Lower leg skin (tissue), 4 donors: ENCODE results near the gene ATXN3. TPM values are rescaled to one million over a fixed set of nuclear protein-coding genes. Genes with fewer than 3 reads are reported as not detected.

Experiments used
- DNase-seq, 2 donors: peaks; one replicate each; pipeline ENCODE4 v3.0.0-alpha.2; 2019; ENCODE audit warnings: low spot score in 2 of 2
- H3K4me3 ChIP-seq: fragments of 200-600 bp; sonication (generic); 2 replicates; pipeline ENCODE4 v1.5.1; 2017; ENCODE audit warnings: mild to moderate bottlenecking, low read depth; ENCODE audit not compliant: poor library complexity, severe bottlenecking
- CTCF ChIP-seq, 3 donors: fragments of 450-650 bp; IDR thresholded peaks; one replicate each; pipeline ENCODE4 v1.5.1; 2016; ENCODE audit warnings: antibody characterized with exemption in 3 of 3, mild to moderate bottlenecking in 3 of 3, moderate library complexity in 2 of 3
- POLR2A ChIP-seq, 2 donors: fragments of 450-650 bp; IDR thresholded peaks; one replicate each; pipeline ENCODE4 v1.6.1; 2016 to 2017; ENCODE audit warnings: antibody characterized with exemption in 2 of 2, mild to moderate bottlenecking in 1 of 2, moderate library complexity in 1 of 2
- WGBS, 2 donors: methylation state at CpG; one replicate each; pipeline ENCODE4 v1.1.5; 2018; 5-methylcytosine and 5-hydroxymethylcytosine counted together
- intact Hi-C: fragments of 100-400 bp; cut with DNase I; formaldehyde crosslinking; loops from one replicate; pipeline ENCODE4 v1.15.0; 2023; ENCODE audit warnings: low total_unique reads
- total RNA-seq, 4 donors: library from RNA; depleted of rRNA; stranded (reverse); fragments of >200 nt; gene quantifications; one replicate each; pipeline ENCODE4 v1.1.0, GENCODE V29; 2016

The ATXN3 gene
- total RNA-seq, 4 donors from 2014 or later, result 34.7 to 57.5 (median 45.4) TPM

- 95 to 96% methylated on average over 1 of the region's 1 CpG for WGBS, 2 donors
- intact Hi-C loops, result no loop called here
- DNase-seq, result no peak
- TF ChIP-seq CTCF (IDR thresholded peaks at IDR 0.05), result no peak
- no peak for TF ChIP-seq POLR2A (IDR thresholded peaks at IDR 0.05)
- H3K4me3 ChIP-seq, result no peak overlapping the region
These were observed 72.9 kb downstream of the ATXN3 start for GRCh38 chr14:92033433-92033832.

- intact Hi-C loops, result no loop called here
- no peak overlapping the region for H3K4me3 ChIP-seq
- DNase-seq, result no peak
- TF ChIP-seq CTCF (IDR thresholded peaks at IDR 0.05), result no peak
- TF ChIP-seq POLR2A (IDR thresholded peaks at IDR 0.05), result no peak
- WGBS, 2 donors, result 90 to 93% methylated on average over 21 of the region's 21 CpGs
These were observed 79.7 kb downstream of the ATXN3 start for GRCh38 chr14:92026548-92027190.

- no peak overlapping the region for H3K4me3 ChIP-seq
- WGBS, 2 donors, result 85 to 89% methylated on average over 1 of the region's 1 CpG
- no peak for DNase-seq
- TF ChIP-seq POLR2A (IDR thresholded peaks at IDR 0.05) (no peak), CTCF (IDR thresholded peaks at IDR 0.05) (no peak)
- intact Hi-C loops, result no loop called here
These were observed 84.3 kb downstream of the ATXN3 start for GRCh38 chr14:92022036-92022435.

- no peak overlapping the region for H3K4me3 ChIP-seq
- 93 to 94% methylated on average over 3 of the region's 3 CpGs for WGBS, 2 donors
- no peak for DNase-seq
- TF ChIP-seq CTCF (IDR thresholded peaks at IDR 0.05) (no peak), POLR2A (IDR thresholded peaks at IDR 0.05) (no peak)
- intact Hi-C loops, result no loop called here
These were observed 84.9 kb downstream of the ATXN3 start for GRCh38 chr14:92021523-92021922.

GRCh38 chr14:92014040-92014439 lies 92.3 kb downstream of the ATXN3 start:
- DNase-seq, result no peak
- H3K4me3 ChIP-seq, result no peak overlapping the region
- TF ChIP-seq POLR2A (IDR thresholded peaks at IDR 0.05) (no peak), CTCF (IDR thresholded peaks at IDR 0.05) (no peak)
- intact Hi-C loops, result no loop called here

GRCh38 chr14:92012121-92012748 lies 94.1 kb downstream of the ATXN3 start:
- TF ChIP-seq CTCF (IDR thresholded peaks at IDR 0.05) (no peak), POLR2A (IDR thresholded peaks at IDR 0.05) (no peak)
- DNase-seq, result no peak
- WGBS, 2 donors, result 80 to 82% methylated on average over 4 of the region's 4 CpGs
- H3K4me3 ChIP-seq, result no peak overlapping the region
- intact Hi-C loops, result no loop called here
